Natural killer cell (primary cell): ENCODE measurements around the gene KIF6. TPM values are rescaled to one million over a fixed set of nuclear protein-coding genes. Genes with fewer than 3 reads are reported as not detected.

Experiments
- ATAC-seq, 3 donors: fragments of 150-1000 bp in 2 of 3; fragments of 200-7000 bp in 1 of 3; cut with Tn5 transposase; 1 replicate in 1 of 3; 2 replicates in 2 of 3; pipeline ENCODE4 v1.10.0; 2021; ENCODE audit warnings: mild to moderate bottlenecking in 2 of 3, moderate library complexity in 2 of 3
- DNase-seq, 2 donors: peaks; one replicate each; pipeline versions ENCODE4 v3.0.0 to v3.0.0-alpha.2; 2013 to 2021; ENCODE audit warnings: mixed read lengths in 1 of 2
- H3K27ac ChIP-seq: one replicate; pipeline ENCODE4 v1.5.1; 2013; ENCODE audit warnings: mild to moderate bottlenecking, low read length
- H3K27me3 ChIP-seq: one replicate; pipeline ENCODE4 v1.6.1; 2013; ENCODE audit warnings: low read length; ENCODE audit not compliant: control insufficient read depth, insufficient read depth
- H3K36me3 ChIP-seq: one replicate; pipeline ENCODE4 v1.6.1; 2013; ENCODE audit warnings: low read length; ENCODE audit not compliant: control insufficient read depth, insufficient read depth
- H3K4me1 ChIP-seq: one replicate; pipeline ENCODE4 v1.6.1; 2013; ENCODE audit warnings: low read length; ENCODE audit not compliant: control insufficient read depth, insufficient read depth
- H3K4me3 ChIP-seq: one replicate; pipeline ENCODE4 v1.5.1; 2013; ENCODE audit warnings: low read length
- H3K9me3 ChIP-seq: one replicate; pipeline ENCODE4 v1.6.1; 2013; ENCODE audit warnings: low read length; ENCODE audit not compliant: control insufficient read depth, insufficient read depth
- H3K27ac Mint-ChIP-seq, 2 donors: one replicate each; pipeline ENCODE4 v1.8.0; 2022; ENCODE audit warnings: mild to moderate bottlenecking in 2 of 2, mixed read lengths in 2 of 2, moderate library complexity in 1 of 2
- H3K27me3 Mint-ChIP-seq, 2 donors: one replicate each; pipeline ENCODE4 v1.8.0; 2022; ENCODE audit warnings: low read depth in 2 of 2, mixed read lengths in 2 of 2
- H3K36me3 Mint-ChIP-seq: one replicate; pipeline ENCODE4 v1.8.0; 2022; ENCODE audit warnings: mixed read lengths
- H3K4me1 Mint-ChIP-seq, 2 donors: one replicate each; pipeline ENCODE4 v1.8.0; 2022; ENCODE audit warnings: mixed read lengths in 2 of 2
- H3K4me3 Mint-ChIP-seq: one replicate; pipeline ENCODE4 v1.8.0; 2022; ENCODE audit warnings: mild to moderate bottlenecking, moderate library complexity, mixed read lengths
- H3K9me3 Mint-ChIP-seq, 2 donors: one replicate each; pipeline ENCODE4 v1.8.0; 2022; ENCODE audit warnings: mixed read lengths in 2 of 2
- WGBS: methylation state at CpG from one replicate; pipeline ENCODE4 v1.1.7; 2013; ENCODE audit warnings: missing lambda C conversion rate; ENCODE audit not compliant: insufficient coverage; 5-methylcytosine and 5-hydroxymethylcytosine counted together
- intact Hi-C: fragments of 100-400 bp; cut with micrococcal nuclease; formaldehyde crosslinking; loops from one replicate; pipeline ENCODE4 v1.14.2; 2022
- total RNA-seq, 4 donors: library from RNA; stranded (reverse); fragments of 120-200 nt in 1 of 4; gene quantifications; one replicate each; pipeline versions ENCODE4 v1.2.3 to v1.2.4, GENCODE V29; 2013 to 2022
- TF ChIP-seq, protein P1 (sequence below): fragments of 200-600 bp; IDR thresholded peaks from one replicate; pipeline ENCODE4 v1.8.0; 2022; ENCODE audit warnings: antibody characterized with exemption

The KIF6 gene
- total RNA-seq, 3 donors from 2014 or later (not counting 1 experiment from before 2014, with no cell fraction given) = not detected

DNA sequence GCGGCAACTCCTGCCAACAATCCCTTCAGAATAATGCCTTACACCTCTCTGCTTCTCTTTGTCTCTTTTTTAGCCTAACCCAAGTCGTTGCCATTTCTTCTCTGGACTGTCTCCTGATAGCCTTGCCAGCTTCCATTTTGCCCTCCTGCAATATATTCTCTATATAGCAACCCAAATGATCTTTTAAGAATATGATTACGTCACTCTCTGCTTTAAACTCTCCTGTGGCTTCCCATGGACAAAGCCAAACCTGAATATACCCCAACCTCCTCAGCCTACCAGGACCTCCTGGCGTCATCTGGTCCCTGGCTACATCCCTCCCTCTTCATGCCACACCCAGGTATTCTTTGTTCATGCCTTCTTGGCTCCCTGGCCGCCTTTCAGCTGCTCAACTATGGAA, 276.2 kb downstream of the KIF6 start:
- ATAC-seq (no peak), DNase-seq (no peak)
- Histone ChIP-seq H3K27ac (no peak overlapping the region), H3K4me3 (no peak overlapping the region), H3K27me3 (no peaks in the 10 kb centered on the region), H3K4me1 (no peaks in the 10 kb centered on the region), H3K9me3 (no peaks in the 10 kb centered on the region), H3K36me3 (no peaks in the 10 kb centered on the region)
- intact Hi-C loops = no loop called here
- Mint-ChIP-seq H3K36me3 (peaks cover 3% of the 10 kb centered on the region), H3K27me3 (peaks cover 16 to 27% of the 10 kb centered on the region in 2 donors), H3K9me3 (peaks cover under 1% of the 10 kb centered on the region in 2 donors), H3K27ac (no peak overlapping the region), H3K4me3 (no peak overlapping the region), H3K4me1 (no peaks in the 10 kb centered on the region)
- TF ChIP-seq, protein P1, sequence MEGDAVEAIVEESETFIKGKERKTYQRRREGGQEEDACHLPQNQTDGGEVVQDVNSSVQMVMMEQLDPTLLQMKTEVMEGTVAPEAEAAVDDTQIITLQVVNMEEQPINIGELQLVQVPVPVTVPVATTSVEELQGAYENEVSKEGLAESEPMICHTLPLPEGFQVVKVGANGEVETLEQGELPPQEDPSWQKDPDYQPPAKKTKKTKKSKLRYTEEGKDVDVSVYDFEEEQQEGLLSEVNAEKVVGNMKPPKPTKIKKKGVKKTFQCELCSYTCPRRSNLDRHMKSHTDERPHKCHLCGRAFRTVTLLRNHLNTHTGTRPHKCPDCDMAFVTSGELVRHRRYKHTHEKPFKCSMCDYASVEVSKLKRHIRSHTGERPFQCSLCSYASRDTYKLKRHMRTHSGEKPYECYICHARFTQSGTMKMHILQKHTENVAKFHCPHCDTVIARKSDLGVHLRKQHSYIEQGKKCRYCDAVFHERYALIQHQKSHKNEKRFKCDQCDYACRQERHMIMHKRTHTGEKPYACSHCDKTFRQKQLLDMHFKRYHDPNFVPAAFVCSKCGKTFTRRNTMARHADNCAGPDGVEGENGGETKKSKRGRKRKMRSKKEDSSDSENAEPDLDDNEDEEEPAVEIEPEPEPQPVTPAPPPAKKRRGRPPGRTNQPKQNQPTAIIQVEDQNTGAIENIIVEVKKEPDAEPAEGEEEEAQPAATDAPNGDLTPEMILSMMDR = no peak
- 66% methylated on average over 5 of the region's 5 CpGs for WGBS

DNA sequence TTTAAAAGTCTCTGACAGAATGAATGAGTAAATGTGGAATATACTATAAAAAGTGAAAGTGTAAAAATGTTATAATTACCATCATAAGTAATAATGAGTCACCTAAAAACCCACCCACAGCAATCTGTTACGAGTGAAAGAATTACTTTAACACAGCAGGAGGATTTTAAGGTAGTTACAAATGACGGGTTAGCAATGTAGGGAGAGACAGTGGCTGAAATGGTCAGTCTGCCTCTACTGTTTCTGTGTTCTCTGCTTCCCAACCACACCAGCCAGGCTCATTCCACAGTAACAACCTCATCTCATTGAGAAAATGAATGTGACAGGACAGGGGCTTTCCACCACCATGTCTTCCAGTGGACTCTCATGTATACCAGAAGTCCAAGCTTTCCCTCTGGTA, 278.3 kb downstream of the KIF6 start:
- Histone ChIP-seq H3K9me3 (no peaks in the 10 kb centered on the region), H3K27me3 (no peaks in the 10 kb centered on the region), H3K27ac (no peak overlapping the region), H3K4me3 (no peak overlapping the region), H3K4me1 (no peaks in the 10 kb centered on the region), H3K36me3 (no peaks in the 10 kb centered on the region)
- H3K27me3 Mint-ChIP-seq = peaks cover 15 to 18% of the 10 kb centered on the region in 2 donors
- H3K27ac Mint-ChIP-seq = no peak overlapping the region
- no CpG with 5 or more reads among the region's 2 CpGs for WGBS
- H3K4me3 Mint-ChIP-seq = no peak overlapping the region
- no peak for DNase-seq
- H3K36me3 Mint-ChIP-seq = no peaks in the 10 kb centered on the region
- TF ChIP-seq, protein P1 = no peak
- no peaks in the 10 kb centered on the region for H3K9me3 Mint-ChIP-seq
- no peaks in the 10 kb centered on the region for H3K4me1 Mint-ChIP-seq
- no peak for ATAC-seq
- intact Hi-C loops = no loop called here

DNA sequence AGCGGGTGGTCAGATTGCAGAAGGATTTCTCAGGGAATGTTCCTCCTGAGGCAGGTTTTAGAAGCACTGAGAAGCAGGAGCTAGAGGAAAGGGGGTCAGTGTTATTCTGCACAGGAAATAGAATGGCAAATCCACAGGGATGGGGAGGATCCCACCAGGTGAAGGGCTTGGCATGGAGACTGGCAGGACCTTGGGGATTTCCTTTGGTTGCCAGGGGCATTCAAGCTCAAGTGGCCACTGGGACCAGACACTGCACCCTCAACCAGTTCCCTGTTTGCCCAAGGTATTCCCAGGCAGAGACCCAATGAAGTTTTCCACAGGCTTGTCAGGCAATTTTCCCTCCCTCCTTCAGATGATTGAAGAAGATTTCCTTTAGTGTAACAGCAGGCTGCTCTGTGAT, 279.5 kb downstream of the KIF6 start:
- Mint-ChIP-seq H3K4me3 (no peak overlapping the region), H3K4me1 (no peaks in the 10 kb centered on the region), H3K27ac (no peak overlapping the region), H3K27me3 (peaks cover 15 to 23% of the 10 kb centered on the region in 2 donors), H3K36me3 (no peaks in the 10 kb centered on the region), H3K9me3 (no peaks in the 10 kb centered on the region)
- Histone ChIP-seq H3K9me3 (no peaks in the 10 kb centered on the region), H3K4me3 (no peak overlapping the region), H3K36me3 (no peaks in the 10 kb centered on the region), H3K27me3 (no peaks in the 10 kb centered on the region), H3K27ac (no peak overlapping the region), H3K4me1 (no peaks in the 10 kb centered on the region)
- 94% methylated on average over 1 of the region's 1 CpG for WGBS
- ATAC-seq = no peak
- no peak for DNase-seq
- intact Hi-C loops = no loop called here
- TF ChIP-seq, protein P1 = no peak

DNA sequence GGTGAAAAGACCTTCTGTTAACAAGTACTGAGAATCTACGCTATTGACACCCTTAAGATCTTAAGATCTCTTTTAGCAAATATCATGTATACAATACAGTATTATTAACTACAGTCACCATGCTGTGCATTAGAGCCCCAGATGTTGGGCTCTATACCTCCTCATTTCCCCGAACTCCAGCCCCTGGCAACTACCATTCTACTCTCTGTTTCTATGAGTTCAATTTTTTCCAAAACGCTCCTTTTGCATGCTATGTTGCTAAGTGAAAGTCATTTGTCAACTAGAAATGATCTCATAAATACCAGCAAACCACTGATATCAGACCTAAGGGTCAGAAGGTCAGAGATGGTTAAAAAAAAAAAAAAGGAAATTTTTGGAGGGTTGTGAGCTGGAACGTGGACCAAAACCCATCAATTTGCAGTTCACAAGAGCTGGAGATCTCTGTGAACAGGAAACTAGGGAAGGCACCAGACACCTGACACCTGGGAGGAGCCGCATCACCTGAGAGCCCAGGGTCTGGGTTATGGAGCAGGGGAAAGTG, 280.7 kb downstream of the KIF6 start:
- TF ChIP-seq, protein P1 = no peak
- Histone ChIP-seq H3K27ac (no peak overlapping the region), H3K36me3 (no peaks in the 10 kb centered on the region), H3K27me3 (no peaks in the 10 kb centered on the region), H3K4me3 (no peak overlapping the region), H3K9me3 (no peaks in the 10 kb centered on the region), H3K4me1 (no peaks in the 10 kb centered on the region)
- no peak for ATAC-seq
- no peak for DNase-seq
- Mint-ChIP-seq H3K27ac (no peak overlapping the region), H3K36me3 (no peaks in the 10 kb centered on the region), H3K27me3 (peaks cover 17 to 23% of the 10 kb centered on the region in 2 donors), H3K4me3 (no peak overlapping the region), H3K9me3 (no peaks in the 10 kb centered on the region), H3K4me1 (no peaks in the 10 kb centered on the region)
- 82% methylated on average over 5 of the region's 5 CpGs for WGBS
- intact Hi-C loops = no loop called here
